ENCODE results near the gene SESN3.

Gene SESN3

DNA sequence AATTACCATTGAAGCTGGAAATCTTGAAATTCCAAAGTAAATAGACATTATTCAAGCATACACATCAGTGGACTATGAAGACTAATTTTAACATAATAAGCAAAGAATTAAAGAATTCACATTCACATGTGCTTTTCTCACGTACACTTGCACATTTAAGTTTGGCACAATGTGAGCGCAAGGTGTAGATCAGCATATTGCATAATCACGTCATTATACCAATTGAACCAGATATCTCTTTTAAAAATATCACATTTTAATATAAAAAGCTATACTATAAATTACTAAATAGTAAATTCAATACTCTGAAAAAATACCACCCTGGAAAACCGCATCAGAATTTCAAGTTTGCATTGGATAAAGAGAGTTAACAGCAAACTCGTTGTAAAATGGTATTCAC, 60.7 kb downstream of the SESN3 start:
- Histone ChIP-seq H4K20me1 (ENCODE audit: insufficient read depth, low read length) (no peaks in the 10 kb centered on the region), H3K27me3 (ENCODE audit: insufficient read depth, low read length) (no peaks in the 10 kb centered on the region), H3K9ac (ENCODE audit: low read length) (no peak overlapping the region), H3K4me3 (ENCODE audit: low read depth, low read length, poor library complexity, severe bottlenecking) (no peak overlapping the region), H3K9me3 (ENCODE audit: low read length) (no peaks in the 10 kb centered on the region), H3K9me2 (ENCODE audit: low read depth, low read length) (no peaks in the 10 kb centered on the region), H3K4me2 (ENCODE audit: low read length) (no peak overlapping the region), H3F3A (ENCODE audit: insufficient read depth, low read length) (no peaks in the 10 kb centered on the region), H2AFZ (ENCODE audit: low read length) (no peak overlapping the region), H3K79me2 (ENCODE audit: insufficient read depth, low read length) (no peaks in the 10 kb centered on the region), H3K36me3 (ENCODE audit: insufficient read depth, low read length) (no peaks in the 10 kb centered on the region), H3K4me1 (ENCODE audit: insufficient read depth, low read length, severe bottlenecking) (no peaks in the 10 kb centered on the region), H3K27ac (ENCODE audit: low read depth, low read length, poor library complexity, severe bottlenecking) (no peak overlapping the region)
- TF ChIP-seq, protein P1, sequence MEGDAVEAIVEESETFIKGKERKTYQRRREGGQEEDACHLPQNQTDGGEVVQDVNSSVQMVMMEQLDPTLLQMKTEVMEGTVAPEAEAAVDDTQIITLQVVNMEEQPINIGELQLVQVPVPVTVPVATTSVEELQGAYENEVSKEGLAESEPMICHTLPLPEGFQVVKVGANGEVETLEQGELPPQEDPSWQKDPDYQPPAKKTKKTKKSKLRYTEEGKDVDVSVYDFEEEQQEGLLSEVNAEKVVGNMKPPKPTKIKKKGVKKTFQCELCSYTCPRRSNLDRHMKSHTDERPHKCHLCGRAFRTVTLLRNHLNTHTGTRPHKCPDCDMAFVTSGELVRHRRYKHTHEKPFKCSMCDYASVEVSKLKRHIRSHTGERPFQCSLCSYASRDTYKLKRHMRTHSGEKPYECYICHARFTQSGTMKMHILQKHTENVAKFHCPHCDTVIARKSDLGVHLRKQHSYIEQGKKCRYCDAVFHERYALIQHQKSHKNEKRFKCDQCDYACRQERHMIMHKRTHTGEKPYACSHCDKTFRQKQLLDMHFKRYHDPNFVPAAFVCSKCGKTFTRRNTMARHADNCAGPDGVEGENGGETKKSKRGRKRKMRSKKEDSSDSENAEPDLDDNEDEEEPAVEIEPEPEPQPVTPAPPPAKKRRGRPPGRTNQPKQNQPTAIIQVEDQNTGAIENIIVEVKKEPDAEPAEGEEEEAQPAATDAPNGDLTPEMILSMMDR (IDR thresholded peaks at IDR 0.05; ENCODE audit: low read length), result no peak
- TF ChIP-seq EZH2 (IDR thresholded peaks at IDR 0.05; ENCODE audit: borderline replicate concordance, low read length), result no peak

DNA sequence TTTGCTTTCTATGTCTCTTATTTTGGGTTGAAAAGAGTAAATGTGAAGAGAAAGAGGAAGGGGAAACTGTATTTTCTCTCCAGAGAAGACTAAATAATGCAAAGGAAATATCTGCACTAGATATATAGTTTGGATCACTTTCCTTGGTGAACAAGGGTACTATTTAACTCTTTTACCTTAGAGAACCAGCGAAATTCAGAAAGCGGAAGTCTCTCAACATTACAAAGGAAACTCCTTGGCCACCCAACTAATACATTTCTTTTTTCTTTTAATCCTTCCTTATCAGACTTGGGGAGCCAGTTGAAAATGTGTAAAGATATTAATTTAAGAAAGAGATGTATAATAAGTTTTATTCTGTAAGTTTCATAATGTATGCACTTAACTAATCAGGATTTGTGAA, 64.2 kb downstream of the SESN3 start:
- no peaks in the 10 kb centered on the region for H3K9me2 ChIP-seq (ENCODE audit: low read depth, low read length)
- TF ChIP-seq, protein P1 (IDR thresholded peaks at IDR 0.05; ENCODE audit: low read length), result no peak
- no peak for TF ChIP-seq EZH2 (IDR thresholded peaks at IDR 0.05; ENCODE audit: borderline replicate concordance, low read length)
- H3K4me1 ChIP-seq (ENCODE audit: insufficient read depth, low read length, severe bottlenecking), result no peaks in the 10 kb centered on the region
- no peaks in the 10 kb centered on the region for H3K9me3 ChIP-seq (ENCODE audit: low read length)
- no peak overlapping the region for H3K4me2 ChIP-seq (ENCODE audit: low read length)
- H4K20me1 ChIP-seq (ENCODE audit: insufficient read depth, low read length), result no peaks in the 10 kb centered on the region
- no peak overlapping the region for H3K27ac ChIP-seq (ENCODE audit: low read depth, low read length, poor library complexity, severe bottlenecking)
- no peaks in the 10 kb centered on the region for H3K36me3 ChIP-seq (ENCODE audit: insufficient read depth, low read length)
- H3K27me3 ChIP-seq (ENCODE audit: insufficient read depth, low read length), result no peaks in the 10 kb centered on the region
- no peak overlapping the region for H2AFZ ChIP-seq (ENCODE audit: low read length)
- no peak overlapping the region for H3K9ac ChIP-seq (ENCODE audit: low read length)
- H3K4me3 ChIP-seq (ENCODE audit: low read depth, low read length, poor library complexity, severe bottlenecking), result no peak overlapping the region
- no peaks in the 10 kb centered on the region for H3F3A ChIP-seq (ENCODE audit: insufficient read depth, low read length)
- no peaks in the 10 kb centered on the region for H3K79me2 ChIP-seq (ENCODE audit: insufficient read depth, low read length)

DNA sequence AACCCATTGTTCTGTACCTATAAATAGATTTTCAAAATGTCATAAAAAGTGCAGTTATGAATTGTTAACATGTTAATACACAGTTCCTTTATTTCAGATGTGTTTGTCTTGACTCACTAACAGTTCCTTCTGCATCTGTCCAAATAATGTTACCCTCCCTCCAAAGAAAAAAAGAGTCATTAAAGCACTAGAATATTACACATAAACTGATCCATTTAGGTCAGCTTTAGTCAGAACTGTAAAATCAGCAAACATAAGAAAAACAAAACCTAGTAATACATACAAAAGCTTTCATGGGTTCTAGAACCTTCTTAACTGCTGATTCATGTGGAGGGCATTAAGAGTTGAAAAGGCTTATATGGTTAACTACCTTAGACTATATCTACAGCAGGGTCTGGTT, 65.4 kb downstream of the SESN3 start:
- no peaks in the 10 kb centered on the region for H3K4me1 ChIP-seq (ENCODE audit: insufficient read depth, low read length, severe bottlenecking)
- no peak overlapping the region for H3K4me3 ChIP-seq (ENCODE audit: low read depth, low read length, poor library complexity, severe bottlenecking)
- H3K27ac ChIP-seq (ENCODE audit: low read depth, low read length, poor library complexity, severe bottlenecking), result no peak overlapping the region
- H3K27me3 ChIP-seq (ENCODE audit: insufficient read depth, low read length), result no peaks in the 10 kb centered on the region
- no peak overlapping the region for H3K9ac ChIP-seq (ENCODE audit: low read length)
- H3K36me3 ChIP-seq (ENCODE audit: insufficient read depth, low read length), result no peaks in the 10 kb centered on the region
- H2AFZ ChIP-seq (ENCODE audit: low read length), result no peak overlapping the region
- no peak overlapping the region for H3K4me2 ChIP-seq (ENCODE audit: low read length)
- H3K9me2 ChIP-seq (ENCODE audit: low read depth, low read length), result no peaks in the 10 kb centered on the region
- no peaks in the 10 kb centered on the region for H3K9me3 ChIP-seq (ENCODE audit: low read length)
- TF ChIP-seq EZH2 (IDR thresholded peaks at IDR 0.05; ENCODE audit: borderline replicate concordance, low read length), result no peak
- H3K79me2 ChIP-seq (ENCODE audit: insufficient read depth, low read length), result no peaks in the 10 kb centered on the region
- no peaks in the 10 kb centered on the region for H3F3A ChIP-seq (ENCODE audit: insufficient read depth, low read length)
- H4K20me1 ChIP-seq (ENCODE audit: insufficient read depth, low read length), result no peaks in the 10 kb centered on the region

DNA sequence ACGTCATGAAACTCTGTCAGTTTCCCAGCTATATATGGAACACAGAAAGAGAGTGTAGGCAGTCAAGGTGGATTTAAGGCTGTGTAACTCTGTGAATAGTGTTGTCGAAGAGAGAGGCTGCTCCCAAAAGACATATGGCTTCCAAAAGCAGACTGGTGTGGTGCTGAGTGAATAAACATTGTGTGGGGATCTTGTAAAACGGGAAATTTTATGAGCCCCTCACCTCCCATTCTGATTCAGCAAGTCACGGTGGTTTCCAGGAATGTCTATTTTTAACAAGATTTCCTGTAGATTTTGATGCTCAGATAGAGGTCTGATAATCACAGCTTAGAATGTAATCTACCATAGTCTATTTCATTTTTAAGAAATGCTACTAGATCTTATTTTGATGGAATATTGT, 67.9 kb downstream of the SESN3 start:
- H4K20me1 ChIP-seq (ENCODE audit: insufficient read depth, low read length), result no peaks in the 10 kb centered on the region
- no peaks in the 10 kb centered on the region for H3K79me2 ChIP-seq (ENCODE audit: insufficient read depth, low read length)
- H3K27ac ChIP-seq (ENCODE audit: low read depth, low read length, poor library complexity, severe bottlenecking), result no peak overlapping the region
- no peaks in the 10 kb centered on the region for H3F3A ChIP-seq (ENCODE audit: insufficient read depth, low read length)
- H3K4me1 ChIP-seq (ENCODE audit: insufficient read depth, low read length, severe bottlenecking), result no peaks in the 10 kb centered on the region
- H3K4me3 ChIP-seq (ENCODE audit: low read depth, low read length, poor library complexity, severe bottlenecking), result no peak overlapping the region
- H2AFZ ChIP-seq (ENCODE audit: low read length), result no peak overlapping the region
- TF ChIP-seq, protein P1 (IDR thresholded peaks at IDR 0.05; ENCODE audit: low read length), result no peak
- no peaks in the 10 kb centered on the region for H3K9me3 ChIP-seq (ENCODE audit: low read length)
- H3K4me2 ChIP-seq (ENCODE audit: low read length), result no peak overlapping the region
- H3K9me2 ChIP-seq (ENCODE audit: low read depth, low read length), result no peaks in the 10 kb centered on the region
- H3K36me3 ChIP-seq (ENCODE audit: insufficient read depth, low read length), result no peaks in the 10 kb centered on the region
- H3K27me3 ChIP-seq (ENCODE audit: insufficient read depth, low read length), result no peaks in the 10 kb centered on the region
- H3K9ac ChIP-seq (ENCODE audit: low read length), result no peak overlapping the region
